Peyer's patch (tissue), 4 donors: Measurements from ENCODE around the gene PARG. TPM values are rescaled to one million over a fixed set of nuclear protein-coding genes. Genes with fewer than 3 reads are reported as not detected.

Source experiments
- DNase-seq, 3 donors: peaks; one replicate each; pipeline ENCODE4 v3.0.0-alpha.2; 2017 to 2019
- H3K27ac ChIP-seq, 4 donors: fragments of 200-600 bp; sonication (generic); one replicate each; pipeline ENCODE4 v1.5.1; 2016 to 2019
- H3K27me3 ChIP-seq, 2 donors: fragments of 200-600 bp; sonication (generic); one replicate each; pipeline ENCODE4 v1.5.1; 2019
- H3K36me3 ChIP-seq, 3 donors: fragments of 200-600 bp; sonication (generic); one replicate each; pipeline ENCODE4 v1.5.1; 2016 to 2019
- H3K4me1 ChIP-seq, 4 donors: fragments of 200-600 bp; sonication (generic); one replicate each; pipeline ENCODE4 v1.5.1; 2016 to 2019
- H3K4me3 ChIP-seq, 4 donors: fragments of 200-600 bp; sonication (generic); 1 replicate in 3 of 4; 2 replicates in 1 of 4; pipeline ENCODE4 v1.5.1; 2016 to 2019; ENCODE audit warnings: mild to moderate bottlenecking in 1 of 4
- H3K9me3 ChIP-seq, 4 donors: fragments of 200-600 bp; sonication (generic); one replicate each; pipeline ENCODE4 v1.5.1; 2016 to 2019; ENCODE audit warnings: mild to moderate bottlenecking in 1 of 4
- POLR2A ChIP-seq, 2 donors: fragments of 450-650 bp; IDR thresholded peaks; one replicate each; pipeline ENCODE4 v1.5.1; 2017; ENCODE audit warnings: antibody characterized with exemption in 2 of 2, mild to moderate bottlenecking in 2 of 2, moderate library complexity in 2 of 2
- total RNA-seq, 4 donors: library from RNA; depleted of rRNA; stranded (reverse); fragments of >200 nt; gene quantifications; one replicate each; pipeline ENCODE4 v1.1.0, GENCODE V29; 2016
- TF ChIP-seq, protein P1 (sequence below), 6 experiments: fragments of 450-650 bp in 4 of 6; fragments of 200-600 bp in 2 of 6; sonication (generic) in 1 of 6; IDR thresholded peaks; one replicate each; pipeline ENCODE4 v1.5.1; 2017 to 2019; ENCODE audit warnings: antibody characterized with exemption in 6 of 6, mild to moderate bottlenecking in 3 of 6, moderate library complexity in 1 of 6

PARG gene
- total RNA-seq, 4 donors from 2014 or later: 21.0 to 77.6 (median 41.8) TPM

DNA sequence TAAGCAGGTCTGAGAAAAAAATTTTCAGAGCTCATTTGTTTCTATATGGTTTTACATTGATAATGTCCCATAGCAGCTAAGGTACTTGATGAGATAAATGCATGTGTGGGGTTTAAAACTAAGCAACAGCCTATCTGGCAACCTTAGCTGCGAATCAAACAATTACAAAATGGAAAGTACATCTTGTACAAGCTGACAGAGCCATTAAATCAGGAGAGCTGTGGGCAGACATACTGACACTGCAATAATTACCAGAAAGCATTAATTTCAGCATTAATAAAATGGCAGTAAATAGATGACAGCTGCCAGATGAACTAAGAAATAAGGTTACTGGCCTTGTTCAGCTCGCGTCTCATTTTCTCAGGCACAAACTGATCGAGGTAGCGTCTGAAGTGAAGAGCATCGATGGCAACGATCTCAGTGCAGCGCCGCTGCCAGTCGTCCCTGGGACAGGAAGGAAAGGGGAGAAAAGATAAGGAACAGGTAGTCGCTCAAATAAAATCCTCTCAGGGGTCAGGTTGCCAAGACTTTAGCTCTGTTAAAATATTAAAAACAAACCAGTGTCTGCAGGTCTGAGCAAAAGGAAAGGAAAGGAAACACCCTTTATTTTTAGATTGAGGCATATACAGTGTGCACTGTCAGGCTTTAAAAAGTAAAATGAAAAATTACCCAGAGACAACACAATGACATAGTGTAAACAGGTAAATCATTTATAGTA is 100.1 kb downstream of the PARG start:
- DNase-seq: no peak
- Histone ChIP-seq H3K4me1 (no peaks in the 10 kb centered on the region), H3K36me3 (peaks cover 0 to 55% (median 0%) of the 10 kb centered on the region in 3 donors), H3K9me3 (no peaks in the 10 kb centered on the region), H3K4me3 (no peak overlapping the region), H3K27ac (no peak overlapping the region), H3K27me3 (no peaks in the 10 kb centered on the region)
- TF ChIP-seq, protein P1, sequence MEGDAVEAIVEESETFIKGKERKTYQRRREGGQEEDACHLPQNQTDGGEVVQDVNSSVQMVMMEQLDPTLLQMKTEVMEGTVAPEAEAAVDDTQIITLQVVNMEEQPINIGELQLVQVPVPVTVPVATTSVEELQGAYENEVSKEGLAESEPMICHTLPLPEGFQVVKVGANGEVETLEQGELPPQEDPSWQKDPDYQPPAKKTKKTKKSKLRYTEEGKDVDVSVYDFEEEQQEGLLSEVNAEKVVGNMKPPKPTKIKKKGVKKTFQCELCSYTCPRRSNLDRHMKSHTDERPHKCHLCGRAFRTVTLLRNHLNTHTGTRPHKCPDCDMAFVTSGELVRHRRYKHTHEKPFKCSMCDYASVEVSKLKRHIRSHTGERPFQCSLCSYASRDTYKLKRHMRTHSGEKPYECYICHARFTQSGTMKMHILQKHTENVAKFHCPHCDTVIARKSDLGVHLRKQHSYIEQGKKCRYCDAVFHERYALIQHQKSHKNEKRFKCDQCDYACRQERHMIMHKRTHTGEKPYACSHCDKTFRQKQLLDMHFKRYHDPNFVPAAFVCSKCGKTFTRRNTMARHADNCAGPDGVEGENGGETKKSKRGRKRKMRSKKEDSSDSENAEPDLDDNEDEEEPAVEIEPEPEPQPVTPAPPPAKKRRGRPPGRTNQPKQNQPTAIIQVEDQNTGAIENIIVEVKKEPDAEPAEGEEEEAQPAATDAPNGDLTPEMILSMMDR (IDR thresholded peaks at IDR 0.05): no peak
- no peak for TF ChIP-seq POLR2A (IDR thresholded peaks at IDR 0.05)

DNA sequence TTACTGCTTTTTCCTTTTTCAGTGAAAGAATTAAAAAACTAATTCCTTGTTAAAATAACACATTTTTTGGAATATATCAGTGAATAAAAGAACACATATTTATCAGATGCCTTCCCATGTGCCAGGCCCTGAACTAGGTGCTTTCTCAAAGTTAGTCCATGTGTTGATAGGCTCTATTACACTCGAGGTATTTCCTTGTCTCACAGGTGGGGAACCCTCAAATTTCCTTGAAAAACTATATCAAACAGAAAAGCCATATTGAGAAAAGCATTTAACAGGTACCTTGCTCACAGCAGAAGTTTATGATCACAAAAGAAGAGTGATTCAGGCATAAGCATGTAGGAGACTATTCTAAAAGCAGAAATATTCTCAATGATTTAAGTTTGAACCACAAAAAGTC is 104.1 kb downstream of the PARG start:
- TF ChIP-seq, protein P1 (IDR thresholded peaks at IDR 0.05): no peak
- no peak for TF ChIP-seq POLR2A (IDR thresholded peaks at IDR 0.05)
- Histone ChIP-seq H3K9me3 (no peaks in the 10 kb centered on the region), H3K4me3 (no peak overlapping the region), H3K36me3 (peaks cover 0 to 51% (median 0%) of the 10 kb centered on the region in 3 donors), H3K27ac (no peak overlapping the region), H3K27me3 (no peaks in the 10 kb centered on the region), H3K4me1 (no peaks in the 10 kb centered on the region)
- no peak for DNase-seq

DNA sequence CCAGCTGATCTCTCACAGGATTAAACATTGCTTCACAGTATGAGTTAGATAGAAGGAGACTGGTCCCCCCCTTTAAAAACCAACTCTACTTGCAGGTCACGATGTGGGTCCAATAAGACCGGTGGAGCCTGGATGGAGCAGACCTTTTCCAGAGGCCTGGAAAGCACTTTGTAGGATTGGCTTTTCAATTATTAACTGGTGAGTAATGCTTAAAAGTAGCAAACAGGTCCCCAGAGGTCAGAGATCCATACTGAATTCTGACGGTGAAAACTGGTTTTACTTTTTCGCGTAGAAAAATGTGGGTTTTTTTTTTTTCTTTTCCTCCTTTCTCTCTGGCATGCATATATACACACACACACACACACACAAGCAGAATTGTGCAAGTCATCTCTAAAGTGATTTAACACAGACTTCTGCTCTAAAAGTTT is 104.8 kb downstream of the PARG start:
- H3K4me1 ChIP-seq: no peaks in the 10 kb centered on the region
- no peaks in the 10 kb centered on the region for H3K9me3 ChIP-seq
- H3K27ac ChIP-seq: no peak overlapping the region
- H3K27me3 ChIP-seq: no peaks in the 10 kb centered on the region
- no peak for DNase-seq
- no peak overlapping the region for H3K4me3 ChIP-seq
- H3K36me3 ChIP-seq: peaks cover 0 to 49% (median 0%) of the 10 kb centered on the region in 3 donors
- TF ChIP-seq, protein P1 (IDR thresholded peaks at IDR 0.05): no peak

DNA sequence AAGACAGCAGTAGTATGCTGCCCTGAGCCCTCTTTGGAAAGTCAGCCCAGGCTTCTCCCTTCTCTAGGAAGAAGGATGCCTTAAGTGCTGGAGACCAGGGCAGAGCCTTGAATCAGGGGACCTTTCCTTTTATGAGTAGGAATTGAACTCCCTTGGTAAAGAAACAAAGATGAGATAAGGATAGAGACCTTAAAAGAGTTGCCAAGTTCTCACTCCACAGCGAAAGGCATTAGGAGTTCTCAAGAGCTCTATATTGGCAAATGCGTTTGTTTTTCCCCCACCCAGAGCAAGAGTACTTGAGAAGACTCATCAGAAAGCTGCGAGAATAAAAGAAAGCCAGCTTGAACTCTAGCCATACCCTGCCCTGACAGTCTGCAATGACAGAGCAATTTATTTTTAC is 106.9 kb downstream of the PARG start:
- Histone ChIP-seq H3K9me3 (no peaks in the 10 kb centered on the region), H3K4me3 (no peak overlapping the region), H3K4me1 (no peaks in the 10 kb centered on the region), H3K36me3 (peaks cover 0 to 39% (median 0%) of the 10 kb centered on the region in 3 donors), H3K27ac (no peak overlapping the region), H3K27me3 (no peaks in the 10 kb centered on the region)
- TF ChIP-seq POLR2A (IDR thresholded peaks at IDR 0.05): no peak
- TF ChIP-seq, protein P1 (IDR thresholded peaks at IDR 0.05): no peak
- DNase-seq: no peak

DNA sequence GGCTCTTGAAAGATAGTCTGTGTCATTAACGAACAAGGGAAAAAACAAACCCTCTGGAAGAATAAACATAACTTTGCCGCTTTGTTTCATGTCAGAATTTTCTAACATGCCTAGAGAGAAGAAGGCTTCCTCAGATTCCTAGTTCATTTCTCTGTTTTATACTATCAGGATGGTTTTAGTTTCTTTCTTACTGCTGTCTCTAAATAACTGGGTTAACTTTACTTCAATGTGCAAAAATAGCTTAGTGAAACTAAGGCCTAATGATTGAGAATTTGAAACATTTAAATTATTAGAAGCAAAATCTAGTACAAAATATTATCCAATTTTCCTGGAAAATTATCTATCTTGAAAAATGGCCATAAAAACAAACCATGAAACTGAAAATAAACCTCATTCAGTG is 107.6 kb downstream of the PARG start:
- no peaks in the 10 kb centered on the region for H3K4me1 ChIP-seq
- TF ChIP-seq POLR2A (IDR thresholded peaks at IDR 0.05): no peak
- H3K27me3 ChIP-seq: no peaks in the 10 kb centered on the region
- peaks cover 0 to 34% (median 0%) of the 10 kb centered on the region in 3 donors for H3K36me3 ChIP-seq
- H3K27ac ChIP-seq: no peak overlapping the region
- no peak overlapping the region for H3K4me3 ChIP-seq
- no peak for DNase-seq
- H3K9me3 ChIP-seq: no peaks in the 10 kb centered on the region

DNA sequence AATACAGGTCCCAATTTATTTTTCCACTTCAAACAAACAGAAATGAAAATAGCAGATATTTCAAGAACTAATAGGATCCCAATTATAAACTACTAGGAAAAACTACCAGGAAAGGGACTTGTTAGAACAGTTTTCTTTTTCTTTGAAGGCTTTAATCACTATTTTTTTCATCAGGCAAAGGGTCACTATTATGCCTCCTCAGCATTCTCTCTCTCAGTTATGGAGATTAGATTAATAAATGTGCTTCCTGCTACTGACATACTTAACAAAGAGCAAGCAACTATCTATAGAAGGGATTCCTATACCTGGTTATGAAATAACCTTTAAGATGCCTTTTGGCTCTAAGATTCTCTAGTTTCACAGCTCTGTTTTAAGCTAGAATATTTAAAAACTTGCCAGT is 108.7 kb downstream of the PARG start:
- no peaks in the 10 kb centered on the region for H3K27me3 ChIP-seq
- H3K36me3 ChIP-seq: peaks cover 0 to 25% (median 0%) of the 10 kb centered on the region in 3 donors
- H3K9me3 ChIP-seq: no peaks in the 10 kb centered on the region
- no peak overlapping the region for H3K27ac ChIP-seq
- DNase-seq: no peak
- TF ChIP-seq, protein P1 (IDR thresholded peaks at IDR 0.05): no peak
- no peak for TF ChIP-seq POLR2A (IDR thresholded peaks at IDR 0.05)
- H3K4me1 ChIP-seq: no peaks in the 10 kb centered on the region
- H3K4me3 ChIP-seq: no peak overlapping the region
